DOHH2 (cell line): ENCODE results near the gene ATP6V0B.

ENCODE experiments used
- CTCF ChIP-seq: fragments of 200-600 bp; sonication (generic); IDR thresholded peaks from one replicate; pipeline ENCODE4 v1.5.1; 2014; ENCODE audit warnings: antibody characterized with exemption, mild to moderate bottlenecking, low read depth, low read length; ENCODE audit not compliant: poor library complexity, severe bottlenecking
- EZH2phosphoT487 ChIP-seq: fragments of 200-600 bp; sonication (generic); IDR thresholded peaks from 2 replicates; pipeline ENCODE4 v1.6.1; 2017; ENCODE audit warnings: borderline replicate concordance, mild to moderate bottlenecking, antibody characterized with exemption, low read length, moderate library complexity, mixed read lengths

GRCh38 chr1:43994794-43995790, 20.3 kb downstream of the ATP6V0B start:
- peak; percentile 63 for TF ChIP-seq CTCF
- no peak for TF ChIP-seq EZH2phosphoT487
